Measurements from ENCODE around the gene ENTPD3. TPM values are rescaled to one million over a fixed set of nuclear protein-coding genes. Genes with fewer than 3 reads are reported as not detected.

ENTPD3 gene
- total and polyA plus RNA-seq, 2 of the 8 experiments (the other 6 are each of a cell fraction or from before 2014, with no cell fraction given): 0.60 to 1.0 TPM

- no peak for TF ChIP-seq CTBP2 (IDR thresholded peaks at IDR 0.05; ENCODE audit: borderline replicate concordance, insufficient read depth, insufficient read length, low read length)
- TF ChIP-seq POLR2AphosphoS5 (IDR thresholded peaks at IDR 0.05; ENCODE audit: low read depth, low read length): peak; percentile 98
- peak; percentile 61; the same call in 1 of the 2 replicates for TF ChIP-seq CHD1 (IDR thresholded peaks at IDR 0.05; ENCODE audit: low read depth, low read length)
- TF ChIP-seq GABPA (IDR thresholded peaks at IDR 0.05; ENCODE audit: borderline replicate concordance, insufficient read depth, low read length): no peak
- TF ChIP-seq SUZ12 (IDR thresholded peaks at IDR 0.05; ENCODE audit: low read length): no peak
- peak; percentile 57; the same call in 1 of the 2 replicates for TF ChIP-seq CHD2 (IDR thresholded peaks at IDR 0.05; ENCODE audit: low read length)
- no peak for TF ChIP-seq RAD21 (IDR thresholded peaks at IDR 0.05 in 1 of 2, conservative IDR thresholded peaks at IDR 0.05 in 1 of 2; ENCODE audit: low read depth in 2 of 2, low read length in 2 of 2)
- no peak for TF ChIP-seq CBX8 (IDR thresholded peaks at IDR 0.05; ENCODE audit: borderline replicate concordance, low read depth, low read length)
- no peak for TF ChIP-seq JUN (IDR thresholded peaks at IDR 0.05; ENCODE audit: low read depth, low read length)
- TF ChIP-seq PHF8 (conservative IDR thresholded peaks at IDR 0.05; ENCODE audit: low read depth, low read length): peak; percentile 94
- TF ChIP-seq CBX5 (IDR thresholded peaks at IDR 0.05; ENCODE audit: low read depth, low read length): no peak
- peak; percentile 86 for TF ChIP-seq KDM5A (IDR thresholded peaks at IDR 0.05; ENCODE audit: low read length)
- TF ChIP-seq SP2 (IDR thresholded peaks at IDR 0.05; ENCODE audit: low read length): no peak
- no peak for TF ChIP-seq FOSL1 (IDR thresholded peaks at IDR 0.05; ENCODE audit: insufficient read depth, low read depth, low read length)
- no peak for TF ChIP-seq SRF (IDR thresholded peaks at IDR 0.05; ENCODE audit: low read depth, low read length)
- TF ChIP-seq BRCA1 (IDR thresholded peaks at IDR 0.05; ENCODE audit: low read depth, low read length): no peak
- TF ChIP-seq HDAC6 (IDR thresholded peaks at IDR 0.05; ENCODE audit: low read depth, low read length): no peak
- peak; percentile 25 for TF ChIP-seq SAP30 (IDR thresholded peaks at IDR 0.05; ENCODE audit: insufficient read depth, insufficient replicate concordance, low read length)
- TF ChIP-seq GTF2F1 (IDR thresholded peaks at IDR 0.05; ENCODE audit: borderline replicate concordance, low read depth, low read length): peak; percentile 77; the same call in 1 of the 2 replicates
- TF ChIP-seq RBBP5 (IDR thresholded peaks at IDR 0.05; ENCODE audit: borderline replicate concordance, low read depth, low read length): peak; percentile 45; the same call in 1 of the 2 replicates
- TF ChIP-seq HDAC2 (IDR thresholded peaks at IDR 0.05; ENCODE audit: borderline replicate concordance in 1 of 2, low read depth in 2 of 2, low read length in 2 of 2): 0 out of 4 replicates have a peak, but pooled peaks of 1 of the 2 experiments have one; percentile 46
- no peak for TF ChIP-seq SIRT6 (IDR thresholded peaks at IDR 0.05; ENCODE audit: low read length)
- no peak for TF ChIP-seq SIX5 (IDR thresholded peaks at IDR 0.05; ENCODE audit: low read depth, low read length)
Observed at GRCh38 chr3:40456940-40457823, 70.2 kb downstream of the ENTPD3 start, which contains the start of gene RPL14 (continued).
